OCI-LY7 (cell line): ENCODE results near the gene AUTS2.

Experiments used
- CTCF ChIP-seq: fragments of 200-600 bp; sonication (generic); conservative IDR thresholded peaks from 2 replicates; pipeline ENCODE4 v1.5.1; 2014; ENCODE audit warnings: mild to moderate bottlenecking, antibody characterized with exemption, low read length, moderate library complexity, mixed read lengths
- EZH2phosphoT487 ChIP-seq: fragments of 200-600 bp; sonication (generic); IDR thresholded peaks from 2 replicates; pipeline ENCODE4 v1.6.1; 2018; ENCODE audit warnings: low read depth, borderline replicate concordance, mild to moderate bottlenecking, mixed run types, antibody characterized with exemption, low read length, moderate library complexity, mixed read lengths

- no peak for TF ChIP-seq EZH2phosphoT487
- TF ChIP-seq CTCF, result no peak
Measured at GRCh38 chr7:70573696-70574095, 975.4 kb downstream of the AUTS2 start.
